NT2/D1 (cell line): ENCODE measurements around the gene CTNNA3.
"Not testable (repeated sequence)": the region's sequence is repeated elsewhere in the genome, so short reads cannot be mapped to it uniquely, and the experiment has no call there.

Experiments used
- DNase-seq: peaks from one replicate; pipeline ENCODE4 v3.0.0-alpha.2; 2011; ENCODE audit warnings: low read depth, low spot score
- H3K27me3 ChIP-seq: 2 replicates; pipeline ENCODE4 v1.6.0; 2011; ENCODE audit warnings: mild to moderate bottlenecking; ENCODE audit not compliant: insufficient read length, insufficient read depth
- H3K36me3 ChIP-seq: 2 replicates; pipeline ENCODE4 v1.6.1; 2011; ENCODE audit warnings: mild to moderate bottlenecking, low read length, mixed read lengths; ENCODE audit not compliant: insufficient read depth, insufficient read length
- H3K4me1 ChIP-seq: 2 replicates; pipeline ENCODE4 v1.5.1; 2011; ENCODE audit not compliant: insufficient read depth, insufficient read length
- H3K4me3 ChIP-seq: 2 replicates; pipeline ENCODE4 v1.5.1; 2011; ENCODE audit warnings: low read depth; ENCODE audit not compliant: insufficient read length
- H3K9ac ChIP-seq: 2 replicates; pipeline ENCODE4 v1.6.0; 2011; ENCODE audit warnings: low read depth; ENCODE audit not compliant: insufficient read length
- H3K9me3 ChIP-seq: 2 replicates; pipeline ENCODE4 v1.5.1; 2011; ENCODE audit warnings: mild to moderate bottlenecking, low read length; ENCODE audit not compliant: insufficient read depth
- SUZ12 ChIP-seq: IDR thresholded peaks from 2 replicates; pipeline ENCODE4 v1.6.1; 2011; ENCODE audit not compliant: insufficient read length, insufficient read depth; ENCODE audit errors: extremely low read depth
- YY1 ChIP-seq: IDR thresholded peaks from 2 replicates; pipeline ENCODE4 v1.6.1; 2011; ENCODE audit not compliant: insufficient read length, insufficient read depth
- ZNF274 ChIP-seq: IDR thresholded peaks from 2 replicates; pipeline ENCODE4 v1.6.1; 2011; ENCODE audit warnings: mild to moderate bottlenecking, low read depth, low read length

Gene CTNNA3

DNA sequence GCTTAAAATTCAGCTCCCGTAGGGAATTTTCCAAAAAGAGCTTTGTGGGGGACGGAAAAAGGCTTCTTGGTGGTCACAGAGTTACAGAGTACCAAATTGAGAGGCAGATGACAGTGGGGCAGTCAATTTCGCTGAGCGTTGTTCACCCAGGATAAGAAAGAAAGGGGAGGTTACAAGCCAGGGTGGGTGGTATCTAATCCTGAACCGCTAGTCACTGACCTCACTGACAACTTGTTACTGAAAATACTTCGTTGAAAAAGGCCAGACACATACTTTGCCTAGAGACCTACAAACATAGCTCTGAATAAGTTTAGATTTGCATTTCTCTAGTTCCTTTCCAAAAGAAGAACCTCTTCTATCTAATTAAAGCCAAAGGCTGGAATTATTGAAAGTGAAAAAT lies at the start of gene CTNNA3:
TSS of gene CTNNA3 (minus strand) at position 167 of the 400 bp plus-strand sequence.
- H3K9me3 ChIP-seq, result peaks cover 17% of the 10 kb centered on the region; the same call in 1 of the 2 replicates
- no peak for DNase-seq
- H3K36me3 ChIP-seq, result no peaks in the 10 kb centered on the region
- H3K9ac ChIP-seq, result no peak within 1 kb of the TSS
- no peak for TF ChIP-seq ZNF274
- no peak for TF ChIP-seq YY1
- no peaks in the 10 kb centered on the region for H3K27me3 ChIP-seq
- H3K4me3 ChIP-seq, result no peak within 1 kb of the TSS
- H3K4me1 ChIP-seq, result no peaks in the 10 kb centered on the region

DNA sequence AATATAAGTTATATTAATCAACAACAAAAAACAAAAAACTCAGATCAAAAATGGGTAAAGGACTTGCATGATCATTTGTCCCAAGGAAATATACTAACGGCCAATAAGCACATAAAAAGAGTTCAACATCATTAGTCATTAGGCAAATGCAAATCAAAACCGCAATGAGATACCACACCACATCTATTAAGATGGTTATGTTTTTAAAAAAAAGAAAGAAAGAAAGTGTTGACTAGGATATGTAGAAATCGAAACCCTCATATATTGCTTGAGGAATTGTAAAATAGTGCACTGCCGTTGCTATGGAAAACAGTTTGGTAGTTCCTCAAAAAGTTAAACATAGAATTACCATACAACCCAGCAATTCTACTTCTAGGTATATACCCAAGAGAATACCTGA lies 39.4 kb upstream of the CTNNA3 start:
- no peaks in the 10 kb centered on the region for H3K27me3 ChIP-seq
- DNase-seq, result no peak
- no peak for TF ChIP-seq YY1
- TF ChIP-seq SUZ12, result no peak
- no peak for TF ChIP-seq ZNF274
- no peaks in the 10 kb centered on the region for H3K4me1 ChIP-seq
- H3K9me3 ChIP-seq, result no peaks in the 10 kb centered on the region
- H3K4me3 ChIP-seq, result no peak overlapping the region
- H3K9ac ChIP-seq, result no peak overlapping the region
- no peaks in the 10 kb centered on the region for H3K36me3 ChIP-seq

DNA sequence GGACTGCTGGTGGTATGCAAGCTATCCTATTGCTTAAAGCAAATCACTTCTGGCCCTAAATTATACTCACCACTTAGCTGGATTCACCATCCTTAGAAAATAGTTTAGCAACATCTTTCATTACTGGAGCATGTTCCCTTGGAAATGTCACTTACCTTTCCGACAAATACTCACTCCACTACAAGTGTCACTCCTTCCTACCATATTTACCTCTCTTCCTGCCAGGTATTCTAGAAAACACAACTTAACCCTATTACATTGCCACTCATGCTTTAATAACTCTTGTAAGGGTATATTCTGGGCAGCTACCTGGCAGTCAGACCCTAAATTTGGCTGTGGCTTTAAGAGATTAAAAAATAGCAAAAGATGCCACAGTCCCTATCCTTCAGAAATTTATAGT lies 37.5 kb upstream of the CTNNA3 start:
- Histone ChIP-seq H3K9me3 (no peaks in the 10 kb centered on the region), H3K9ac (no peak overlapping the region), H3K4me3 (no peak overlapping the region), H3K4me1 (no peaks in the 10 kb centered on the region), H3K36me3 (no peaks in the 10 kb centered on the region), H3K27me3 (no peaks in the 10 kb centered on the region)
- no peak for TF ChIP-seq YY1
- no peak for TF ChIP-seq SUZ12
- TF ChIP-seq ZNF274, result no peak
- no peak for DNase-seq

DNA sequence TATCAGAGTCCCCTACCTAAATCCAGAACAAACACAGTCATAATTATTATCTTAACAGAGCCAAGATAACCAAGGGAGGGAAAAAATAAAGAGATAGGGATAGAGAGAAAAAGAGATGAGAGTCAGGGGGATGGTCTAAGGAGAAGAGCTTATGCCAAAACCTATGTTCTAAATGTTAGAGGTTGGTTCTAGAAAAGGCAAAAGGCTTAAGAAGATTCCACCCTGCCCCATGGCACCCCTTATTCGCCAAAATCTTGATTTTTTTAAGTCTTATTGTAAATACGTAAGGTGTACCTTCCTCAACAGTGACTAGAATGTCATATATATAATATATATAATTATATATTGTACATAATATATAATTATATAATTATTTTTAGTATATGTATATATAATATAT lies 29.6 kb upstream of the CTNNA3 start:
- H3K4me1 ChIP-seq, result no peaks in the 10 kb centered on the region
- no peaks in the 10 kb centered on the region for H3K9me3 ChIP-seq
- no peaks in the 10 kb centered on the region for H3K27me3 ChIP-seq
- H3K4me3 ChIP-seq, result no peak overlapping the region
- no peak overlapping the region for H3K9ac ChIP-seq
- DNase-seq, result no peak
- no peaks in the 10 kb centered on the region for H3K36me3 ChIP-seq
- TF ChIP-seq SUZ12 (no peak), YY1 (no peak), ZNF274 (no peak)

DNA sequence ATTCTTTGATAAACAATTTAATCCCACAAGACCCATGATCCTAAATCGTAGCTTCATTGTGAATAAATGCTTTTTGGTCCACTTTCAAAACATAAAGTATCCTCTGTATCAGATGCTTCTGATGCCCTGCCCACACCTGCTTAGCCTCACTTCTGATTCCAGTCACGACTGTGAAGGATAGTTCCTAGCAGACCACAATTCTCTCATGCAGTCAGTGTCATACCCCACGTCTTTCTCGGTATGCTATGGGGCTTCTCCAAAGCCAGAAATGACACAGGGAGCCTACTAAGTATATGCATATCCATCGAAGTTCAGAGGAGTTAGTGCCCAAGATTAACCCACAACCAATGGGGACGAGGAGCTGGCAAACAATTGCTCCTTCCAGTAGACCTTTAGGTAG lies 27.6 kb upstream of the CTNNA3 start:
- no peaks in the 10 kb centered on the region for H3K4me1 ChIP-seq
- H3K9me3 ChIP-seq, result no peaks in the 10 kb centered on the region
- DNase-seq, result no peak
- H3K36me3 ChIP-seq, result no peaks in the 10 kb centered on the region
- TF ChIP-seq SUZ12 (no peak), ZNF274 (no peak), YY1 (no peak)
- no peak overlapping the region for H3K4me3 ChIP-seq
- no peaks in the 10 kb centered on the region for H3K27me3 ChIP-seq
- no peak overlapping the region for H3K9ac ChIP-seq

DNA sequence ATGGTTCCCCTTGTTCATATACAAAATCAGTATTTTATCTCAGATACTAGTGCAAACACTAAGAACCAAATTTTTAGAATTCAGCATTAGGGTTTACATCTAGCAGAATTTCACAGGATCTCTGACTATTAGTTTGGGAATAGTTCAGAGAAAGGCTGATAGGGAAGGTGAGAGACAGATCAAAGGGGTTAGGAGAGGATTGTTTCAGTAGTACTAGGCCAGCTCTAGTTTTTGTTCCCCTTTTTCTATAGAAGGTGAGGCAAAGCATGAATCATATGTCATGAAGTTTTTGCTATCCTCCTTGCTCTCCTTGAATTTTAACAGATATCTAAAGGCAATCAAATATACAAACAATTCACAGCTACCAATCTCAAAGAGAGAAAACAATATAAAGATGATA lies 26.1 kb upstream of the CTNNA3 start:
- Histone ChIP-seq H3K4me3 (no peak overlapping the region), H3K9me3 (no peaks in the 10 kb centered on the region), H3K36me3 (no peaks in the 10 kb centered on the region), H3K27me3 (no peaks in the 10 kb centered on the region), H3K4me1 (no peaks in the 10 kb centered on the region), H3K9ac (no peak overlapping the region)
- TF ChIP-seq SUZ12, result no peak
- TF ChIP-seq ZNF274, result no peak
- TF ChIP-seq YY1, result no peak
- DNase-seq, result no peak

DNA sequence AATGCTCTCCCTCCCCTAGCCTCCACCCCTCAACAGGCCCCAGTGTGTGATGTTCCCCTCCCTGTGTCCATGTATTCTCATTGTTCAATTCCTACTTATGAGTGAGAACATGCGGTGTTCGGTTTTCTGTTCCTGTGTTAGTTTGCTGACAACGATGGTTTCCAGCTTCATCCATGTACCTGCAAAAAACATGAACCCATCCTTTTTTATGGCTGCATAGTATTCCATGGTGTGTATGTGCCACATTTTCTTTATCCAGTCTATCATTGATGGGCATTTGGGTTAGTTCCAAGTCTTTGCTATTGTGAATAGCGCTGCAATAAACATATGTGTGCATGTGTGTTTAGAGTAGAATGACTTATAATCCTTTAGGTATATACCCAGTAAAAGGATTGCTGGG lies 20.5 kb upstream of the CTNNA3 start:
- not testable (repeated sequence) for H3K4me1 ChIP-seq, H3K4me3 ChIP-seq, H3K27me3 ChIP-seq, DNase-seq, H3K36me3 ChIP-seq, H3K9ac ChIP-seq, H3K9me3 ChIP-seq

DNA sequence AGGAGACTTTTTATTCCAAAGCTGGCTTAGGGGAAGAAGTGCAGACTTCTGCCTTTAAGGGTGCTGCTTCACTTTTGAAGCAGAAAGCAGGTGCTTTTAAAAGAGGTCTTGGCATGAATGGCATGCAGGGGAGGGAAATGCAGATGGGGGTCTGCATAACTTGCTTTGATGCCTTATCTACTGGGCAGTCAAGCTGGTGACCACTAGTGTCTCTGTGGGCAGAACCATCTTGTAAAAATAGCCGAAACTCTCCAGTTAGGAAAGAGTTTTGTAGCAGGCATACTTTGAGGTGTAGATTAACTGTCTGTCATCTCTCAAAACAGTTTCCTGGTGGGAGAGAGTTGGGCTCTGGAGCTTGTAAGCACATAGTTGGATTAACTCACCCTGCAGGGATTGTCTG lies 9.9 kb upstream of the CTNNA3 start:
- Histone ChIP-seq H3K36me3 (no peaks in the 10 kb centered on the region), H3K9ac (no peak overlapping the region), H3K4me1 (no peaks in the 10 kb centered on the region), H3K27me3 (no peaks in the 10 kb centered on the region), H3K9me3 (peaks cover 5% of the 10 kb centered on the region; the same call in 1 of the 2 replicates), H3K4me3 (no peak overlapping the region)
- DNase-seq, result no peak
- TF ChIP-seq YY1, result no peak
- TF ChIP-seq ZNF274, result no peak
- TF ChIP-seq SUZ12, result no peak

DNA sequence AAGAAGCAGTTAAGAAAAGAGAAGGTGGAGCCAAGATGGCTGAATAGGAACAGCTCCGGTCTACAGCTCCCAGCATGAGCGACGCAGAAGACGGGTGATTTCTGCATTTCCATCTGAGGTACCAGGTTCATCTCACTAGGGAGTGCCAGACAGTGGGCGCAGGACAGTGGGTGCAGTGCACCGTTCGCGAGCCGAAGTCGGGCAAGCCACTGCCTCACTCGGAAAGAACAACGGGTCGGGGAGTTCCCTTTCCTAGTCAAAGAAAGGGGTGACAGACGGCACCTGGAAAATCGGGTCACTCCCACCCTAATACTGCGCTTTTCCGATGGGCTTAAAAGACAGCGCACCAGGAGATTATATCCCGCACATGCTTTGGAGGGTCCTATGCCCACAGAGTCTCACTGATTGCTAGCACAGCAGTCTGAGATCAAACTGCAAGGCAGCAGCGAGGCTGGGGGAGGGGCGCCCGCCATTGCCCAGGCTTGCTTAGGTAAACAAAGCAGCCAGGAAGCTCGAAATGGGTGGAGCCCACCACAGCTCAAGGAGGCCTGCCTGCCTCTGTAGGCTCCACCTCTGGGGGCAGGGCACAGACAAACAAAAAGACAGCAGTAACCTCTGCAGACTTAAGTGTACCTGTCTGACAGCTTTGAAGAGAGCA lies 3.7 kb upstream of the CTNNA3 start:
- not testable (repeated sequence) for H3K9ac ChIP-seq, H3K36me3 ChIP-seq, H3K4me1 ChIP-seq, H3K27me3 ChIP-seq, DNase-seq, H3K4me3 ChIP-seq
- peaks cover 17% of the 10 kb centered on the region; the same call in 1 of the 2 replicates for H3K9me3 ChIP-seq
